ENCODE results near the gene CDK6. TPM values are rescaled to one million over a fixed set of nuclear protein-coding genes. Genes with fewer than 3 reads are reported as not detected.

Gene CDK6
- total RNA-seq, 4 donors from 2014 or later: 12.9 to 32.7 (median 21.6) TPM

DNA sequence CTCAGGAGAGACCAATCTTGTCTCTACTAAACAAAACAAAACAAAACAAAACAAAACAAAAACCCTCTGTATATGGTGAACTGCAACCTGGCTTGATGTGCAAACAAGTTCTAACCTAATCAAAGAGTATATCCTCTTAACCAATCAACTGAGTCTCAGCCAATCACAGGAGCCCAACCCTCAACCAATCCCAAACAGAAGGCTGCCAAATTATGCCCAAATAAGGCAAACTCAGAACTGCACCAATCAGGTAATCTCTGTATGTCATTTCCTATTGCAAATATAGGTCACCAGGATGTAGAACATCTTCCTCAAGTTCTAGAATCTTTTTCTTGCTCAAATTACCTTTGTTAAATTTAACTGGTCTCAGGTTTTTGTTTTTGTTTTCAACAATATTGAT is 251.4 kb downstream of the CDK6 start:
- Histone ChIP-seq H3K9me3 (no peaks in the 10 kb centered on the region), H3K36me3 (peaks cover 0 to 4% (median under 1%) of the 10 kb centered on the region in 4 donors), H3K4me3 (no peak overlapping the region), H3K27me3 (no peaks in the 10 kb centered on the region), H3K4me1 (peaks cover 11 to 42% (median 29%) of the 10 kb centered on the region in 4 donors), H3K27ac (no peak overlapping the region)
- TF ChIP-seq POLR2A (IDR thresholded peaks at IDR 0.05) (no peak), EP300 (IDR thresholded peaks at IDR 0.05; ENCODE audit: low read depth) (no peak), POLR2AphosphoS5 (IDR thresholded peaks at IDR 0.05) (no peak), CTCF (IDR thresholded peaks at IDR 0.05) (no peak)
- no peak for DNase-seq
- intact Hi-C loops (cut with DNase I; ENCODE audit: low total_unique reads): loop anchor here (5.0 kb wide), 1 partner anchor 1283 kb away; no protein-coding TSS in a partner anchor
- in situ Hi-C loops (cut with MboI; ENCODE audit: low pct_ligation_motif_present in 1 of 4, low pct_unique_long_range_greater_than_20kb in 1 of 4, low sequenced_read_pairs in 3 of 4): no loop called here

DNA sequence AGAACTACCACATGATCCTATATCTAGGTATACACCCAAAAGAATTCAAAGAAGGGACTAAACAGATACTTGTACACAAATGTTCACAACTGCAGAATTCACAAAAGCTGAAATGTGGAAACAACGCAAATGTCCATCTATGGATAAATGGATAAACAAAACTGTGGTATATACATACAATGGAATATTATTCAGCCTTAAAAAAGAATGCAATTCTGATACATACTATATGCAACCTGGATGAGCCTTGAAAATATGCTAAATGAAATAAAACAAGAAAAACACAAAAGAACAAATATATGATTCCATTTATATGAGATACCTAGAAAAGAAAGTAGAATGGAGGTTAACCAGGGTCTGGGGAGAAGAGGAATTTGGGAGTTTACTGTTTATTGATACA is 253.4 kb downstream of the CDK6 start:
- WGBS, 2 donors (ENCODE audit: low coverage in 1 of 2): 100% methylated on average over 1 of the region's 1 CpG
- in situ Hi-C loops (cut with MboI; ENCODE audit: low pct_ligation_motif_present in 1 of 4, low pct_unique_long_range_greater_than_20kb in 1 of 4, low sequenced_read_pairs in 3 of 4) (no loop called here), intact Hi-C loops (cut with DNase I; ENCODE audit: low total_unique reads) (no loop called here)
- H3K36me3 ChIP-seq: peaks cover 0 to 22% (median 11%) of the 10 kb centered on the region in 4 donors
- no peaks in the 10 kb centered on the region for H3K9me3 ChIP-seq
- no peak for TF ChIP-seq POLR2AphosphoS5 (IDR thresholded peaks at IDR 0.05)
- no peak for TF ChIP-seq CTCF (IDR thresholded peaks at IDR 0.05)
- no peak for TF ChIP-seq POLR2A (IDR thresholded peaks at IDR 0.05)
- peaks cover 2 to 29% (median 15%) of the 10 kb centered on the region in 4 donors for H3K4me1 ChIP-seq
- H3K4me3 ChIP-seq: no peak overlapping the region
- no peaks in the 10 kb centered on the region for H3K27me3 ChIP-seq
- H3K27ac ChIP-seq: no peak overlapping the region
- DNase-seq: no peak

DNA sequence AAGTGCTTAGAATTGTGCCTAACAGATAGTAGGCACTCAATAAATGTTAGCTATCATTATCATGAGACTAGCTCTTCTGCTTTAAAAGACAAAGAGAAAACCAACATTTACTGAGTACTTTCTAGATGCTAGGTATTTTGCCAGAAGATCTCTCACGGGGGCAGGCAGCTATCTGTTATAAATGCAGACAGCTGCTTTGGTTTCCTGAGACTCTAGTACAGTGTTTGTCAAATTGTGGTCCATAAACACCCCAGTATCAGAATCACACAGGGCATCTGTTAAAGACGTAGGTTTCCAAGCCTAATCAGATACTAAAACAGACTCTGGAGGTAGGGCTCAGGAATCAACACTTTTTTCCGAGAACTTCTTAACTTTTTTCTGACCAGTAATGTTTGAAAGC is 260.1 kb downstream of the CDK6 start:
- Histone ChIP-seq H3K4me3 (no peak overlapping the region), H3K4me1 (no peaks in the 10 kb centered on the region), H3K36me3 (peaks cover 0 to 73% (median 33%) of the 10 kb centered on the region in 4 donors), H3K27me3 (no peaks in the 10 kb centered on the region), H3K27ac (no peak overlapping the region), H3K9me3 (no peaks in the 10 kb centered on the region)
- in situ Hi-C loops (cut with MboI; ENCODE audit: low pct_ligation_motif_present in 1 of 4, low pct_unique_long_range_greater_than_20kb in 1 of 4, low sequenced_read_pairs in 3 of 4) (no loop called here), intact Hi-C loops (cut with DNase I; ENCODE audit: low total_unique reads) (no loop called here)
- DNase-seq: no peak
- WGBS, 2 donors (ENCODE audit: low coverage in 1 of 2): 85 to 95% methylated on average over 2 to 3 of the region's 3 CpGs
- TF ChIP-seq POLR2AphosphoS5 (IDR thresholded peaks at IDR 0.05): no peak
- no peak for TF ChIP-seq EP300 (IDR thresholded peaks at IDR 0.05; ENCODE audit: low read depth)
- no peak for TF ChIP-seq POLR2A (IDR thresholded peaks at IDR 0.05)
- TF ChIP-seq CTCF (IDR thresholded peaks at IDR 0.05): no peak

- 78 to 95% methylated on average over 4 of the region's 4 CpGs for WGBS, 2 donors (ENCODE audit: low coverage in 1 of 2)
- H3K9me3 ChIP-seq: no peaks in the 10 kb centered on the region
- no peaks in the 10 kb centered on the region for H3K4me1 ChIP-seq
- H3K27me3 ChIP-seq: no peaks in the 10 kb centered on the region
- no peak for TF ChIP-seq CTCF (IDR thresholded peaks at IDR 0.05)
- H3K36me3 ChIP-seq: peaks cover 0 to 64% (median 29%) of the 10 kb centered on the region in 4 donors
- in situ Hi-C loops (cut with MboI; ENCODE audit: low pct_ligation_motif_present in 1 of 4, low pct_unique_long_range_greater_than_20kb in 1 of 4, low sequenced_read_pairs in 3 of 4) (no loop called here), intact Hi-C loops (cut with DNase I; ENCODE audit: low total_unique reads) (no loop called here)
- no peak for DNase-seq
- no peak overlapping the region for H3K27ac ChIP-seq
- H3K4me3 ChIP-seq: no peak overlapping the region
These were observed 267.2 kb downstream of the CDK6 start for GRCh38 chr7:92569137-92569536.

Data from transverse colon (tissue), 4 donors.